GM19328 (cell line): Measurements from ENCODE around the gene IRF2.

Experiments used
- ATAC-seq: cut with Tn5 transposase; IDR thresholded peaks from one replicate; pipeline ENCODE4 v1.9.1; 2021; ENCODE audit warnings: mild to moderate bottlenecking, moderate library complexity; ENCODE audit not compliant: unreplicated experiment

Gene IRF2

GRCh38 chr4:184475096-184475461, 729 bp upstream of the IRF2 start:
- peak; percentile 12 for ATAC-seq

- ATAC-seq: no peak
Measured at GRCh38 chr4:184473499-184474262, 669 bp downstream of the IRF2 start.

- peak; percentile 16 for ATAC-seq
Measured at GRCh38 chr4:184472614-184473498, 1.5 kb downstream of the IRF2 start.

- no peak for ATAC-seq
Measured at GRCh38 chr4:184471881-184472613, 2.3 kb downstream of the IRF2 start.

- no peak for ATAC-seq
Measured at GRCh38 chr4:184470785-184471110, 3.6 kb downstream of the IRF2 start.

GRCh38 chr4:184466634-184467033, 7.7 kb downstream of the IRF2 start:
- ATAC-seq: no peak

- no peak for ATAC-seq
Measured at GRCh38 chr4:184464759-184465454, 9.4 kb downstream of the IRF2 start.

GRCh38 chr4:184463856-184464255, 10.5 kb downstream of the IRF2 start:
- no peak for ATAC-seq

- ATAC-seq: no peak
Measured at GRCh38 chr4:184463158-184463557, 11.2 kb downstream of the IRF2 start.

GRCh38 chr4:184462724-184463123, 11.6 kb downstream of the IRF2 start:
- ATAC-seq: no peak

GRCh38 chr4:184461711-184462441, 12.5 kb downstream of the IRF2 start:
- no peak for ATAC-seq

GRCh38 chr4:184460499-184461285, 13.7 kb downstream of the IRF2 start:
- ATAC-seq: no peak

- ATAC-seq: no peak
Measured at GRCh38 chr4:184459413-184459812, 14.9 kb downstream of the IRF2 start.

- no peak for ATAC-seq
Measured at GRCh38 chr4:184457535-184458249, 16.7 kb downstream of the IRF2 start.

- ATAC-seq: no peak
Measured at GRCh38 chr4:184456337-184456736, 18.0 kb downstream of the IRF2 start.

GRCh38 chr4:184455299-184455698, 19.1 kb downstream of the IRF2 start:
- ATAC-seq: no peak

- ATAC-seq: peak; percentile 64
Measured at GRCh38 chr4:184453365-184454160, 20.8 kb downstream of the IRF2 start.

- no peak for ATAC-seq
Measured at GRCh38 chr4:184452740-184453139, 21.6 kb downstream of the IRF2 start.
